WTC11 (cell line): ENCODE measurements around the gene ADCY2.

Source experiments
- ATF1 ChIP-seq: sonication (generic); formaldehyde crosslinking; IDR thresholded peaks from 2 replicates; pipeline ENCODE4 v1.8.1; 2023; ENCODE audit warnings: mild to moderate bottlenecking, moderate library complexity, missing genetic modification reagents
- CREM ChIP-seq: sonication (generic); formaldehyde crosslinking; IDR thresholded peaks from 2 replicates; pipeline ENCODE4 v1.8.1; 2022; ENCODE audit warnings: mild to moderate bottlenecking, missing genetic modification reagents, moderate library complexity
- ESRRA ChIP-seq: sonication (generic); formaldehyde crosslinking; IDR thresholded peaks from 2 replicates; pipeline ENCODE4 v1.8.1; 2022; ENCODE audit warnings: mild to moderate bottlenecking, missing genetic modification reagents, borderline replicate concordance
- ETV6 ChIP-seq: sonication (generic); formaldehyde crosslinking; IDR thresholded peaks from 2 replicates; pipeline ENCODE4 v1.8.1; 2022; ENCODE audit warnings: mild to moderate bottlenecking, missing genetic modification reagents
- NR2C2 ChIP-seq: sonication (generic); formaldehyde crosslinking; IDR thresholded peaks from 2 replicates; pipeline ENCODE4 v1.8.0; 2022; ENCODE audit warnings: mild to moderate bottlenecking, missing genetic modification reagents
- USF2 ChIP-seq: sonication (generic); formaldehyde crosslinking; IDR thresholded peaks from 2 replicates; pipeline ENCODE4 v1.8.1; 2023; ENCODE audit warnings: mild to moderate bottlenecking, missing genetic modification reagents, moderate library complexity
- ZNF121 ChIP-seq: sonication (generic); formaldehyde crosslinking; IDR thresholded peaks from 2 replicates; pipeline ENCODE4 v1.8.0; 2023; ENCODE audit warnings: missing genetic modification reagents
- TF ChIP-seq, protein P1 (sequence below): fragments of 200-600 bp; IDR thresholded peaks from 2 replicates; pipeline ENCODE4 v1.8.0; 2022; ENCODE audit warnings: antibody characterized with exemption
- TF ChIP-seq, protein P2 (sequence below): sonication (generic); formaldehyde crosslinking; conservative IDR thresholded peaks from 2 replicates; pipeline ENCODE4 v1.8.1; 2023; ENCODE audit warnings: mild to moderate bottlenecking, low read depth, missing genetic modification reagents, moderate library complexity

DNA sequence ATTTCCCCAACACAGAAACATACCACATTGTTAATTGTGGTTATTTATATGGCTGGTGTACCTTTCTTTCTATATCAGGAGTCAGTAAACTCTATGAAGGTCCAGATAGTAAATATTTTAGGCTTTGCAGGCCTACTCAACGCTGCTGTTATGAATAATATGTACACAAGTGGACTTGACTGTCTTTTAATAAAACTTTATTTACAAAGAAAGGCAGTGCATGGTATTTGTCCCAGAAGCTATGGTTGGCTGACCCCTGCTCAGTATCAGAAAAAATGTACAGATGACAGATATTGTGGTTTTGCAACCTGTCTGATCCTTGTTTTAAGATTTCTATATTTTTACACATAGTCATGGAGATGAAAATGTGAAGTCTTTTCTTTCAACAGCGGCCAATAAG is 478.7 kb downstream of the ADCY2 start:
- no peak for TF ChIP-seq ESRRA
- TF ChIP-seq USF2 (CRISPR knock-in tag), result no peak
- no peak for TF ChIP-seq ATF1 (CRISPR knock-in tag)
- TF ChIP-seq NR2C2, result no peak
- TF ChIP-seq CREM (CRISPR knock-in tag), result no peak
- TF ChIP-seq, protein P1, sequence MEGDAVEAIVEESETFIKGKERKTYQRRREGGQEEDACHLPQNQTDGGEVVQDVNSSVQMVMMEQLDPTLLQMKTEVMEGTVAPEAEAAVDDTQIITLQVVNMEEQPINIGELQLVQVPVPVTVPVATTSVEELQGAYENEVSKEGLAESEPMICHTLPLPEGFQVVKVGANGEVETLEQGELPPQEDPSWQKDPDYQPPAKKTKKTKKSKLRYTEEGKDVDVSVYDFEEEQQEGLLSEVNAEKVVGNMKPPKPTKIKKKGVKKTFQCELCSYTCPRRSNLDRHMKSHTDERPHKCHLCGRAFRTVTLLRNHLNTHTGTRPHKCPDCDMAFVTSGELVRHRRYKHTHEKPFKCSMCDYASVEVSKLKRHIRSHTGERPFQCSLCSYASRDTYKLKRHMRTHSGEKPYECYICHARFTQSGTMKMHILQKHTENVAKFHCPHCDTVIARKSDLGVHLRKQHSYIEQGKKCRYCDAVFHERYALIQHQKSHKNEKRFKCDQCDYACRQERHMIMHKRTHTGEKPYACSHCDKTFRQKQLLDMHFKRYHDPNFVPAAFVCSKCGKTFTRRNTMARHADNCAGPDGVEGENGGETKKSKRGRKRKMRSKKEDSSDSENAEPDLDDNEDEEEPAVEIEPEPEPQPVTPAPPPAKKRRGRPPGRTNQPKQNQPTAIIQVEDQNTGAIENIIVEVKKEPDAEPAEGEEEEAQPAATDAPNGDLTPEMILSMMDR, result no peak
- TF ChIP-seq ZNF121 (CRISPR knock-in tag), result no peak
- no peak for TF ChIP-seq ETV6
- TF ChIP-seq, protein P2, sequence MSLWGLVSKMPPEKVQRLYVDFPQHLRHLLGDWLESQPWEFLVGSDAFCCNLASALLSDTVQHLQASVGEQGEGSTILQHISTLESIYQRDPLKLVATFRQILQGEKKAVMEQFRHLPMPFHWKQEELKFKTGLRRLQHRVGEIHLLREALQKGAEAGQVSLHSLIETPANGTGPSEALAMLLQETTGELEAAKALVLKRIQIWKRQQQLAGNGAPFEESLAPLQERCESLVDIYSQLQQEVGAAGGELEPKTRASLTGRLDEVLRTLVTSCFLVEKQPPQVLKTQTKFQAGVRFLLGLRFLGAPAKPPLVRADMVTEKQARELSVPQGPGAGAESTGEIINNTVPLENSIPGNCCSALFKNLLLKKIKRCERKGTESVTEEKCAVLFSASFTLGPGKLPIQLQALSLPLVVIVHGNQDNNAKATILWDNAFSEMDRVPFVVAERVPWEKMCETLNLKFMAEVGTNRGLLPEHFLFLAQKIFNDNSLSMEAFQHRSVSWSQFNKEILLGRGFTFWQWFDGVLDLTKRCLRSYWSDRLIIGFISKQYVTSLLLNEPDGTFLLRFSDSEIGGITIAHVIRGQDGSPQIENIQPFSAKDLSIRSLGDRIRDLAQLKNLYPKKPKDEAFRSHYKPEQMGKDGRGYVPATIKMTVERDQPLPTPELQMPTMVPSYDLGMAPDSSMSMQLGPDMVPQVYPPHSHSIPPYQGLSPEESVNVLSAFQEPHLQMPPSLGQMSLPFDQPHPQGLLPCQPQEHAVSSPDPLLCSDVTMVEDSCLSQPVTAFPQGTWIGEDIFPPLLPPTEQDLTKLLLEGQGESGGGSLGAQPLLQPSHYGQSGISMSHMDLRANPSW (CRISPR knock-in tag), result no peak
